Keratinocyte (primary cell): ENCODE data around the gene MICOS13. TPM values are rescaled to one million over a fixed set of nuclear protein-coding genes. Genes with fewer than 3 reads are reported as not detected.

Experiments
- DNase-seq: peaks from one replicate; pipeline ENCODE4 v3.0.0-alpha.2; 2011; ENCODE audit warnings: low read depth, missing footprints, low spot score
- FAIRE-seq: peaks from 2 replicates; lab custom pipeline; 2011; peaks lifted over from hg19 to GRCh38; lab: Jason Lieb, UNC
- H2AFZ ChIP-seq: 2 replicates; pipeline ENCODE4 v1.6.0; 2012; ENCODE audit warnings: low read length, control low read depth, inconsistent platforms; ENCODE audit not compliant: control insufficient read depth
- H3K27ac ChIP-seq: 2 replicates; pipeline ENCODE4 v1.5.1; 2011; ENCODE audit warnings: low read length; ENCODE audit not compliant: control insufficient read depth, insufficient read depth
- H3K27me3 ChIP-seq: 3 replicates; pipeline ENCODE4 v1.6.0; 2011; ENCODE audit warnings: low read length; ENCODE audit not compliant: control insufficient read depth, insufficient read depth; ENCODE audit errors: extremely low read depth
- H3K36me3 ChIP-seq, 2 experiments: 2 replicates in 1 of 2; 3 replicates in 1 of 2; pipeline ENCODE4 v1.5.1; 2011; ENCODE audit warnings: low read length in 2 of 2, mild to moderate bottlenecking in 1 of 2; ENCODE audit not compliant: control insufficient read depth in 2 of 2, insufficient read depth in 2 of 2; ENCODE audit errors: extremely low read depth in 1 of 2
- H3K4me1 ChIP-seq: 3 replicates; pipeline ENCODE4 v1.5.1; 2011; ENCODE audit warnings: low read length; ENCODE audit not compliant: control insufficient read depth, insufficient read depth; ENCODE audit errors: extremely low read depth
- H3K4me2 ChIP-seq: 3 replicates; pipeline ENCODE4 v1.6.0; 2011; ENCODE audit warnings: low read depth, low read length; ENCODE audit not compliant: control insufficient read depth, insufficient read depth; ENCODE audit errors: extremely low read depth
- H3K4me3 ChIP-seq, 3 experiments: fragments of 200-600 bp in 1 of 3; sonication (generic) in 1 of 3; 2 replicates in 2 of 3; 3 replicates in 1 of 3; pipeline ENCODE4 v1.5.1; 2011 to 2016; ENCODE audit warnings: low read length in 3 of 3, mild to moderate bottlenecking in 3 of 3, control low read depth in 2 of 3, inconsistent platforms in 1 of 3, low read depth in 1 of 3, mixed read lengths in 1 of 3, mixed run types in 1 of 3, moderate library complexity in 1 of 3; ENCODE audit not compliant: control insufficient read depth in 2 of 3, insufficient read depth in 2 of 3; ENCODE audit errors: extremely low read depth in 1 of 3
- H3K79me2 ChIP-seq: 2 replicates; pipeline ENCODE4 v1.6.0; 2012; ENCODE audit warnings: low read length; ENCODE audit not compliant: control insufficient read depth, insufficient read depth
- H3K9ac ChIP-seq: 3 replicates; pipeline ENCODE4 v1.6.0; 2011; ENCODE audit warnings: low read length; ENCODE audit not compliant: control insufficient read depth, insufficient read depth; ENCODE audit errors: extremely low read depth
- H3K9me1 ChIP-seq: 3 replicates; pipeline ENCODE4 v1.6.0; 2011; ENCODE audit warnings: low read length; ENCODE audit not compliant: control insufficient read depth, insufficient read depth; ENCODE audit errors: extremely low read depth
- H3K9me3 ChIP-seq: 2 replicates; pipeline ENCODE4 v1.5.1; 2012; ENCODE audit warnings: low read depth, low read length; ENCODE audit not compliant: control insufficient read depth
- H4K20me1 ChIP-seq: 3 replicates; pipeline ENCODE4 v1.6.0; 2011; ENCODE audit warnings: low read length; ENCODE audit not compliant: control insufficient read depth, insufficient read depth; ENCODE audit errors: extremely low read depth
- EZH2 ChIP-seq: IDR thresholded peaks from one replicate; pipeline ENCODE4 v1.6.1; 2012; ENCODE audit warnings: inconsistent platforms, mild to moderate bottlenecking, low read length, moderate library complexity
- dilution Hi-C: fragments of 300-500 bp; cut with MboI; formaldehyde crosslinking; loops from one replicate; pipeline ENCODE4 v1.7.0; 2020; ENCODE audit warnings: low sequenced_read_pairs; ENCODE audit not compliant: extremely low pct_ligation_motif_present
- polyA plus RNA-seq, 5 experiments: library from polyadenylated mRNA; depleted of rRNA in 3 of 5; stranded (reverse) in 3 of 5; stranded (forward) in 1 of 5; unstranded in 1 of 5; fragments of >200 nt; gene quantifications; 1 replicate in 1 of 5; 2 replicates in 3 of 5; 3 replicates in 1 of 5; pipeline versions ENCODE4 v1.2.1 to v1.2.3, GENCODE V29; 2011 to 2012; ENCODE audit warnings: missing spikeins in 2 of 5, low read depth in 1 of 5, low replicate concordance in 1 of 5
- TF ChIP-seq, protein P1 (sequence below), 3 experiments: IDR thresholded peaks in 1 of 3; conservative IDR thresholded peaks in 1 of 3; optimal IDR thresholded peaks in 1 of 3; 2 replicates in 2 of 3; 3 replicates in 1 of 3; pipeline versions ENCODE3 to v1.5.1; 2011; ENCODE audit warnings: low read length in 3 of 3, mild to moderate bottlenecking in 3 of 3, moderate library complexity in 2 of 3, control low read depth in 1 of 3, inconsistent platforms in 1 of 3; ENCODE audit not compliant: insufficient read depth in 2 of 3; ENCODE audit errors: extremely low read depth in 1 of 3

Gene MICOS13
- polyA plus RNA-seq, 1 donor (not counting 4 experiments of a cell fraction or from before 2014, with no cell fraction given), result 35.2 TPM

DNA sequence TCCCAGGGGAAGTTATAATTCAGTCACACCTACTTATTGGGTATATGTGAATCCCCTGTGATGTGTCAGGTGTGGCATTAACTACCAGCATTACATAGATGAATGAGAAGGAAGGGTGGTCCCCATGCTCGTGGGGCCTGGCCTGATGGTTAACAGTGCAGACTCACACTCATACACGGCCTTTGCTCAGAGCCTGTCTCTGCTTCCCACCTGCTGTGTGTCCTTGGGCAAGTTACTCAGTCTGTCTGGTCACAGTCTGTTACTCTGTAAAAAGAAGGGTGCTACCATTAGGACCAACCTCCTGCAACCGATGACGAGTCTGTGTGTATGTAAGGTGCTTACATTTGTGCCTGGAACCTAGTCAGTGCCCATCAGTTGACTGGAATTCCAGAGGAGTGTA lies 33.6 kb downstream of the MICOS13 start:
- H3K4me1 ChIP-seq, result peaks cover 1% of the 10 kb centered on the region
- peaks cover 59% of the 10 kb centered on the region for H3K79me2 ChIP-seq
- H3K27ac ChIP-seq, result no peak overlapping the region
- dilution Hi-C loops, result no loop called here
- no peak overlapping the region for H2AFZ ChIP-seq
- TF ChIP-seq EZH2, result no peak
- TF ChIP-seq, protein P1, sequence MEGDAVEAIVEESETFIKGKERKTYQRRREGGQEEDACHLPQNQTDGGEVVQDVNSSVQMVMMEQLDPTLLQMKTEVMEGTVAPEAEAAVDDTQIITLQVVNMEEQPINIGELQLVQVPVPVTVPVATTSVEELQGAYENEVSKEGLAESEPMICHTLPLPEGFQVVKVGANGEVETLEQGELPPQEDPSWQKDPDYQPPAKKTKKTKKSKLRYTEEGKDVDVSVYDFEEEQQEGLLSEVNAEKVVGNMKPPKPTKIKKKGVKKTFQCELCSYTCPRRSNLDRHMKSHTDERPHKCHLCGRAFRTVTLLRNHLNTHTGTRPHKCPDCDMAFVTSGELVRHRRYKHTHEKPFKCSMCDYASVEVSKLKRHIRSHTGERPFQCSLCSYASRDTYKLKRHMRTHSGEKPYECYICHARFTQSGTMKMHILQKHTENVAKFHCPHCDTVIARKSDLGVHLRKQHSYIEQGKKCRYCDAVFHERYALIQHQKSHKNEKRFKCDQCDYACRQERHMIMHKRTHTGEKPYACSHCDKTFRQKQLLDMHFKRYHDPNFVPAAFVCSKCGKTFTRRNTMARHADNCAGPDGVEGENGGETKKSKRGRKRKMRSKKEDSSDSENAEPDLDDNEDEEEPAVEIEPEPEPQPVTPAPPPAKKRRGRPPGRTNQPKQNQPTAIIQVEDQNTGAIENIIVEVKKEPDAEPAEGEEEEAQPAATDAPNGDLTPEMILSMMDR (optimal IDR thresholded peaks at IDR 0.05 in 1 of 3, IDR thresholded peaks at IDR 0.05 in 1 of 3, conservative IDR thresholded peaks at IDR 0.05 in 1 of 3; ENCODE audit: extremely low read depth in 1 of 3, insufficient read depth in 2 of 3, low read length in 3 of 3), result no peak
- no peaks in the 10 kb centered on the region for H3K27me3 ChIP-seq
- H3K9ac ChIP-seq, result no peak overlapping the region
- peaks cover 12% of the 10 kb centered on the region for H4K20me1 ChIP-seq
- DNase-seq, result no peak
- H3K36me3 ChIP-seq, result peaks cover 38 to 70% of the 10 kb centered on the region in 2 experiments
- H3K4me2 ChIP-seq, result no peak overlapping the region
- no peak overlapping the region for H3K4me3 ChIP-seq
- FAIRE-seq, result no peak
- H3K9me1 ChIP-seq, result no peaks in the 10 kb centered on the region
- H3K9me3 ChIP-seq, result no peaks in the 10 kb centered on the region

DNA sequence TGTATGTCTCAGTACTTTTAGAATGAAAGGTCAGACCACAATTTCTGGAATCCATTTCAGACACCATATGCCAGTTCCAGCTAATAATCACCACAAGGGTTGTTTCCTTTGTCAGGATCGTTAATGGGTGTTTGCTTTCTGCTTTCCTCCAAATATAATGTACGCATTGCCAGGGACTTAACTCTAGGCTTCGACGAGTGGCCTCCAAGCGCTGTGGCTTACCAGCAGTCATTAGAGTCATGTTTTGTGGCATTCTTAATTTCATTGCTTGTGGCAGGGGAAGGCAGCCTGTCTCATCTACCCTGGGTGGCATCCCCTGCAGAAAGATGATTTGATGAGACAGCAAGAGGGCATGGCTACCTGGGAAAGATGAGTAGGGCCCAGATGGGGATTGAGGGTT lies 34.9 kb downstream of the MICOS13 start:
- H3K4me2 ChIP-seq, result no peak overlapping the region
- dilution Hi-C loops, result no loop called here

More for the DNA sequence above, 34.9 kb downstream of the MICOS13 start:
- H3K79me2 ChIP-seq, result peaks cover 69% of the 10 kb centered on the region
- TF ChIP-seq EZH2, result no peak
- TF ChIP-seq, protein P1 (optimal IDR thresholded peaks at IDR 0.05 in 1 of 3, IDR thresholded peaks at IDR 0.05 in 1 of 3, conservative IDR thresholded peaks at IDR 0.05 in 1 of 3; ENCODE audit: extremely low read depth in 1 of 3, insufficient read depth in 2 of 3, low read length in 3 of 3), result no peak
- no peak for DNase-seq
- H3K27ac ChIP-seq, result no peak overlapping the region
- peaks cover 32 to 61% of the 10 kb centered on the region in 2 experiments for H3K36me3 ChIP-seq
- H3K9ac ChIP-seq, result no peak overlapping the region
- no peak overlapping the region for H3K4me3 ChIP-seq
- no peaks in the 10 kb centered on the region for H3K27me3 ChIP-seq
- H2AFZ ChIP-seq, result no peak overlapping the region
- H3K4me1 ChIP-seq, result peaks cover 14% of the 10 kb centered on the region
- H3K9me1 ChIP-seq, result peaks cover 4% of the 10 kb centered on the region
- H4K20me1 ChIP-seq, result peaks cover 23% of the 10 kb centered on the region
- H3K9me3 ChIP-seq, result no peaks in the 10 kb centered on the region
- FAIRE-seq, result peak; percentile 17
